Astrocyte (in vitro differentiated cells and primary cell): ENCODE results near the gene RPS6KA4. TPM values are rescaled to one million over a fixed set of nuclear protein-coding genes. Genes with fewer than 3 reads are reported as not detected.

Source experiments
- DNase-seq: peaks from one replicate; pipeline ENCODE4 v3.0.0-alpha.2; 2010; ENCODE audit warnings: low read depth
- FAIRE-seq: peaks from 2 replicates; lab custom pipeline; 2011; peaks lifted over from hg19 to GRCh38; lab: Jason Lieb, UNC
- H2AFZ ChIP-seq: 2 replicates; pipeline ENCODE4 v1.6.0; 2012; ENCODE audit warnings: low read depth, low read length, inconsistent platforms
- H3K27ac ChIP-seq: 2 replicates; pipeline ENCODE4 v1.5.1; 2011; ENCODE audit warnings: low read depth, low read length, inconsistent platforms
- H3K27me3 ChIP-seq: 2 replicates; pipeline ENCODE4 v1.6.0; 2011; ENCODE audit warnings: low read length, inconsistent platforms; ENCODE audit not compliant: insufficient read depth
- H3K36me3 ChIP-seq: 2 replicates; pipeline ENCODE4 v1.5.1; 2011; ENCODE audit warnings: low read length, inconsistent platforms; ENCODE audit not compliant: insufficient read depth
- H3K4me1 ChIP-seq: 2 replicates; pipeline ENCODE4 v1.5.1; 2011; ENCODE audit warnings: low read length, inconsistent platforms; ENCODE audit not compliant: insufficient read depth
- H3K4me2 ChIP-seq: 2 replicates; pipeline ENCODE4 v1.6.0; 2012; ENCODE audit warnings: low read length, inconsistent platforms
- H3K4me3 ChIP-seq: 2 replicates; pipeline ENCODE4 v1.5.1; 2011; ENCODE audit warnings: low read depth, mild to moderate bottlenecking, low read length, inconsistent platforms; ENCODE audit not compliant: insufficient read depth
- H3K79me2 ChIP-seq: 2 replicates; pipeline ENCODE4 v1.6.0; 2012; ENCODE audit warnings: mild to moderate bottlenecking, low read length, inconsistent platforms; ENCODE audit not compliant: insufficient read depth
- H3K9ac ChIP-seq: 2 replicates; pipeline ENCODE4 v1.6.0; 2012; ENCODE audit warnings: mild to moderate bottlenecking, low read length, inconsistent platforms
- H3K9me3 ChIP-seq: 2 replicates; pipeline ENCODE4 v1.5.1; 2012; ENCODE audit warnings: low read depth, mild to moderate bottlenecking, low read length, inconsistent platforms; ENCODE audit not compliant: insufficient read depth
- H4K20me1 ChIP-seq: 2 replicates; pipeline ENCODE4 v1.6.0; 2012; ENCODE audit warnings: low read length, inconsistent platforms; ENCODE audit not compliant: insufficient read depth
- H3K27ac Mint-ChIP-seq: one replicate; pipeline ENCODE4 v1.8.0; 2021; ENCODE audit warnings: mild to moderate bottlenecking, mixed read lengths; ENCODE audit not compliant: unreplicated experiment
- H3K27me3 Mint-ChIP-seq: one replicate; pipeline ENCODE4 v1.8.0; 2021; ENCODE audit warnings: low read depth, mixed read lengths; ENCODE audit not compliant: unreplicated experiment
- H3K36me3 Mint-ChIP-seq: one replicate; pipeline ENCODE4 v1.8.0; 2021; ENCODE audit warnings: low read depth, mixed read lengths; ENCODE audit not compliant: unreplicated experiment
- H3K4me1 Mint-ChIP-seq: one replicate; pipeline ENCODE4 v1.8.0; 2021; ENCODE audit warnings: low read depth, mixed read lengths; ENCODE audit not compliant: unreplicated experiment
- H3K4me3 Mint-ChIP-seq: one replicate; pipeline ENCODE4 v1.8.0; 2021; ENCODE audit warnings: mild to moderate bottlenecking, moderate library complexity, mixed read lengths; ENCODE audit not compliant: unreplicated experiment
- H3K9me3 Mint-ChIP-seq: one replicate; pipeline ENCODE4 v1.8.0; 2021; ENCODE audit warnings: mild to moderate bottlenecking, mixed read lengths; ENCODE audit not compliant: unreplicated experiment
- CTCF ChIP-seq: IDR thresholded peaks from 2 replicates; pipeline ENCODE4 v1.5.1; 2011; ENCODE audit warnings: low read depth, mild to moderate bottlenecking, inconsistent platforms, low read length, moderate library complexity; ENCODE audit not compliant: insufficient read depth
- EZH2 ChIP-seq: IDR thresholded peaks from 2 replicates; pipeline ENCODE4 v1.6.1; 2012; ENCODE audit warnings: mild to moderate bottlenecking, low read length, inconsistent platforms; ENCODE audit not compliant: insufficient read depth
- total RNA-seq: library from RNA; stranded (reverse); gene quantifications from 2 replicates; pipeline ENCODE4 v1.2.1, GENCODE V29; 2021

RPS6KA4 gene
- total RNA-seq, 1 donor from 2014 or later, result 36.2 TPM

GRCh38 chr11:64313491-64314145, 45.3 kb upstream of the RPS6KA4 start:
- Histone ChIP-seq H3K36me3 (no peaks in the 10 kb centered on the region), H3K4me3 (no peak overlapping the region), H3K27me3 (no peaks in the 10 kb centered on the region), H4K20me1 (no peaks in the 10 kb centered on the region), H2AFZ (no peak overlapping the region), H3K27ac (no peak overlapping the region), H3K9ac (no peak overlapping the region), H3K4me1 (no peaks in the 10 kb centered on the region), H3K79me2 (peaks cover 23% of the 10 kb centered on the region), H3K9me3 (no peaks in the 10 kb centered on the region), H3K4me2 (no peak overlapping the region)
- H3K9me3 Mint-ChIP-seq, result no peaks in the 10 kb centered on the region
- FAIRE-seq, result no peak
- DNase-seq, result no peak
- H3K27me3 Mint-ChIP-seq, result no peaks in the 10 kb centered on the region
- no peak for TF ChIP-seq EZH2
- no peak for TF ChIP-seq CTCF
- H3K27ac Mint-ChIP-seq, result no peak overlapping the region
- H3K4me1 Mint-ChIP-seq, result peaks cover 9% of the 10 kb centered on the region
- peaks cover 11% of the 10 kb centered on the region for H3K36me3 Mint-ChIP-seq
- H3K4me3 Mint-ChIP-seq, result peak overlapping the region; percentile 2

- H3K79me2 ChIP-seq, result peaks cover 29% of the 10 kb centered on the region
- TF ChIP-seq CTCF (no peak), EZH2 (no peak)
- Mint-ChIP-seq H3K27ac (no peak overlapping the region), H3K9me3 (no peaks in the 10 kb centered on the region), H3K27me3 (no peaks in the 10 kb centered on the region), H3K4me3 (no peak overlapping the region), H3K4me1 (peaks cover 12% of the 10 kb centered on the region), H3K36me3 (peaks cover 11% of the 10 kb centered on the region)
- H3K36me3 ChIP-seq, result no peaks in the 10 kb centered on the region
- H4K20me1 ChIP-seq, result no peaks in the 10 kb centered on the region
- no peak overlapping the region for H3K4me3 ChIP-seq
- H3K4me1 ChIP-seq, result peaks cover 4% of the 10 kb centered on the region
- no peak for FAIRE-seq
- no peak overlapping the region for H3K27ac ChIP-seq
- DNase-seq, result no peak
- no peak overlapping the region for H3K4me2 ChIP-seq
- no peak overlapping the region for H3K9ac ChIP-seq
- H3K9me3 ChIP-seq, result no peaks in the 10 kb centered on the region
- no peak overlapping the region for H2AFZ ChIP-seq
- H3K27me3 ChIP-seq, result no peaks in the 10 kb centered on the region
These were observed 44.7 kb upstream of the RPS6KA4 start for GRCh38 chr11:64314146-64314804.
